GM23338 (cell line): ENCODE measurements around the gene LRRC47. TPM values are rescaled to one million over a fixed set of nuclear protein-coding genes. Genes with fewer than 3 reads are reported as not detected.

Source experiments
- ATAC-seq: fragments of 200-7000 bp; cut with Tn5 transposase; 3 replicates; pipeline ENCODE4 v1.9.1; 2020
- DNase-seq: peaks from one replicate; pipeline ENCODE4 v3.0.0-alpha.2; 2015; ENCODE audit warnings: low spot score
- H2AFZ ChIP-seq: fragments of 200-600 bp; sonication (generic); 2 replicates; pipeline ENCODE4 v1.8.0; 2016; ENCODE audit warnings: antibody characterized with exemption, mild to moderate bottlenecking, moderate library complexity
- H3F3A ChIP-seq: fragments of 200-600 bp; sonication (generic); replicated peaks from 2 replicates; pipeline ENCODE4 v1.8.0; 2017; ENCODE audit warnings: antibody characterized with exemption, mixed run types, low read depth
- H3K27ac ChIP-seq: fragments of 200-600 bp; sonication (generic); 2 replicates; pipeline ENCODE4 v1.6.1; 2016; ENCODE audit warnings: low read depth
- H3K27me3 ChIP-seq: fragments of 200-600 bp; sonication (generic); 2 replicates; pipeline ENCODE4 v1.8.0; 2016; ENCODE audit warnings: mild to moderate bottlenecking, mixed run types, moderate library complexity; ENCODE audit not compliant: insufficient read depth
- H3K36me3 ChIP-seq: fragments of 200-600 bp; sonication (generic); 2 replicates; pipeline ENCODE4 v1.8.0; 2016; ENCODE audit warnings: mild to moderate bottlenecking; ENCODE audit not compliant: insufficient read depth
- H3K4me1 ChIP-seq: fragments of 200-600 bp; sonication (generic); 2 replicates; pipeline ENCODE4 v1.8.0; 2016; ENCODE audit warnings: mild to moderate bottlenecking, moderate library complexity; ENCODE audit not compliant: insufficient read depth
- H3K4me2 ChIP-seq: fragments of 200-600 bp; sonication (generic); 2 replicates; pipeline ENCODE4 v1.7.1; 2017; ENCODE audit warnings: mixed run types
- H3K4me3 ChIP-seq: fragments of 200-600 bp; sonication (generic); 2 replicates; pipeline ENCODE4 v1.6.1; 2016; ENCODE audit warnings: mixed run types
- H3K79me2 ChIP-seq: fragments of 200-600 bp; sonication (generic); replicated peaks from 2 replicates; pipeline ENCODE4 v1.8.0; 2017; ENCODE audit warnings: mild to moderate bottlenecking; ENCODE audit not compliant: insufficient read depth
- H3K9me2 ChIP-seq: fragments of 200-600 bp; sonication (generic); 2 replicates; pipeline ENCODE4 v1.8.0; 2017; ENCODE audit not compliant: insufficient read depth
- H4K20me1 ChIP-seq: fragments of 200-600 bp; sonication (generic); replicated peaks from 2 replicates; pipeline ENCODE4 v1.8.0; 2017; ENCODE audit warnings: mild to moderate bottlenecking; ENCODE audit not compliant: insufficient read depth
- H3K27ac Mint-ChIP-seq: 2 replicates; pipeline ENCODE4 v1.8.0; 2020; ENCODE audit warnings: inconsistent platforms, mild to moderate bottlenecking, moderate library complexity, mixed read lengths
- H3K27me3 Mint-ChIP-seq: 3 replicates; pipeline ENCODE4 v1.8.0; 2022; ENCODE audit warnings: low read depth, mild to moderate bottlenecking, moderate library complexity, mixed read lengths, inconsistent platforms; ENCODE audit not compliant: insufficient read depth, poor library complexity
- H3K36me3 Mint-ChIP-seq: 3 replicates; pipeline ENCODE4 v1.8.0; 2021; ENCODE audit warnings: low read depth, mild to moderate bottlenecking, inconsistent platforms, moderate library complexity, mixed read lengths
- H3K4me1 Mint-ChIP-seq: 3 replicates; pipeline ENCODE4 v1.8.0; 2020; ENCODE audit warnings: mild to moderate bottlenecking, inconsistent platforms, mixed read lengths
- H3K4me3 Mint-ChIP-seq: 3 replicates; pipeline ENCODE4 v1.8.0; 2021; ENCODE audit warnings: moderate library complexity, mild to moderate bottlenecking, inconsistent platforms, mixed read lengths
- H3K9me3 Mint-ChIP-seq: 3 replicates; pipeline ENCODE4 v1.8.0; 2020; ENCODE audit warnings: moderate library complexity, mild to moderate bottlenecking, inconsistent platforms, mixed read lengths
- EZH2 ChIP-seq: fragments of 200-600 bp; sonication (generic); IDR thresholded peaks from one replicate; pipeline ENCODE4 v1.8.0; 2017; ENCODE audit warnings: antibody characterized with exemption, mild to moderate bottlenecking, low read depth; ENCODE audit not compliant: unreplicated experiment
- EZH2phosphoT487 ChIP-seq: fragments of 200-600 bp; sonication (generic); IDR thresholded peaks from one replicate; pipeline ENCODE4 v1.8.1; 2018; ENCODE audit warnings: antibody characterized with exemption; ENCODE audit not compliant: unreplicated experiment
- JUNB ChIP-seq: IDR thresholded peaks from one replicate; pipeline ENCODE4 v1.6.1; 2016; ENCODE audit warnings: antibody characterized with exemption; ENCODE audit not compliant: unreplicated experiment
- NANOG ChIP-seq: IDR thresholded peaks from 2 replicates; pipeline ENCODE4 v1.6.1; 2016; ENCODE audit warnings: antibody characterized with exemption, borderline replicate concordance
- POLR2AphosphoS5 ChIP-seq: IDR thresholded peaks from 2 replicates; pipeline ENCODE4 v1.6.1; 2016; ENCODE audit warnings: antibody characterized with exemption, low read depth
- REST ChIP-seq: IDR thresholded peaks from one replicate; pipeline ENCODE4 v1.6.1; 2018; ENCODE audit warnings: antibody characterized with exemption; ENCODE audit not compliant: unreplicated experiment
- STAT1 ChIP-seq: IDR thresholded peaks from one replicate; pipeline ENCODE4 v1.6.1; 2016; ENCODE audit warnings: antibody characterized with exemption; ENCODE audit not compliant: unreplicated experiment
- ZNF114 ChIP-seq: fragments of 250-450 bp; sonication (Bioruptor Pico); IDR thresholded peaks from 2 replicates; pipeline ENCODE4 v1.5.0; 2020; ENCODE audit warnings: mild to moderate bottlenecking, moderate library complexity
- ZNF331 ChIP-seq: fragments of 250-450 bp; sonication (Bioruptor Pico); IDR thresholded peaks from 2 replicates; pipeline ENCODE4 v1.5.0; 2020; ENCODE audit warnings: low read depth, mild to moderate bottlenecking, moderate library complexity
- polyA plus RNA-seq: library from polyadenylated mRNA; unstranded; fragments of >200 nt; fragmentation: Nextera tagmentation; extraction: Ambion mirVana; gene quantifications from 2 replicates; pipeline ENCODE4 v1.2.1, GENCODE V29; 2016
- total RNA-seq: library from RNA; depleted of rRNA; stranded (reverse); fragments of >200 nt; shearing (Covaris generic); gene quantifications from 2 replicates; pipeline ENCODE4 v1.2.3, GENCODE V29; 2014
- TF ChIP-seq, protein P1 (sequence below): fragments of 250-450 bp; sonication (Bioruptor Pico); IDR thresholded peaks from 2 replicates; pipeline ENCODE4 v1.5.0; 2020; ENCODE audit warnings: mild to moderate bottlenecking, moderate library complexity

The LRRC47 gene
- total and polyA plus RNA-seq, 2 experiments from 2014 or later: 15.8 to 76.8 TPM

- H3K9me2 ChIP-seq: no peaks in the 10 kb centered on the region
- H3K27ac Mint-ChIP-seq: no peak overlapping the region
- no peak for DNase-seq
Measured at GRCh38 chr1:3735027-3735681, 61.1 kb downstream of the LRRC47 start.

More at GRCh38 chr1:3735027-3735681, 61.1 kb downstream of the LRRC47 start:
- Histone ChIP-seq H3F3A (0 out of 2 replicates have a peak, but pooled peaks cover 6% of the 10 kb centered on the region), H3K27ac (no peak overlapping the region), H2AFZ (no peak overlapping the region), H3K36me3 (peaks cover 8% of the 10 kb centered on the region; the same call in 1 of the 2 replicates), H3K27me3 (no peaks in the 10 kb centered on the region), H4K20me1 (peaks cover 9% of the 10 kb centered on the region; the same call in 1 of the 2 replicates), H3K79me2 (no peaks in the 10 kb centered on the region), H3K4me2 (no peak overlapping the region), H3K4me3 (no peak overlapping the region), H3K4me1 (peaks cover 12% of the 10 kb centered on the region; the same call in 1 of the 2 replicates)
- Mint-ChIP-seq H3K4me3 (no peak overlapping the region), H3K4me1 (peaks cover 12% of the 10 kb centered on the region), H3K9me3 (no peaks in the 10 kb centered on the region), H3K27me3 (peaks cover 6% of the 10 kb centered on the region), H3K36me3 (peaks cover 19% of the 10 kb centered on the region; the same call in 2 of the 3 replicates)
- ATAC-seq: no peak
- TF ChIP-seq EZH2 (no peak), POLR2AphosphoS5 (no peak), ZNF331 (no peak), EZH2phosphoT487 (no peak), STAT1 (no peak), JUNB (no peak), REST (no peak), ZNF114 (CRISPR knock-in tag) (no peak), NANOG (no peak)
- TF ChIP-seq, protein P1, sequence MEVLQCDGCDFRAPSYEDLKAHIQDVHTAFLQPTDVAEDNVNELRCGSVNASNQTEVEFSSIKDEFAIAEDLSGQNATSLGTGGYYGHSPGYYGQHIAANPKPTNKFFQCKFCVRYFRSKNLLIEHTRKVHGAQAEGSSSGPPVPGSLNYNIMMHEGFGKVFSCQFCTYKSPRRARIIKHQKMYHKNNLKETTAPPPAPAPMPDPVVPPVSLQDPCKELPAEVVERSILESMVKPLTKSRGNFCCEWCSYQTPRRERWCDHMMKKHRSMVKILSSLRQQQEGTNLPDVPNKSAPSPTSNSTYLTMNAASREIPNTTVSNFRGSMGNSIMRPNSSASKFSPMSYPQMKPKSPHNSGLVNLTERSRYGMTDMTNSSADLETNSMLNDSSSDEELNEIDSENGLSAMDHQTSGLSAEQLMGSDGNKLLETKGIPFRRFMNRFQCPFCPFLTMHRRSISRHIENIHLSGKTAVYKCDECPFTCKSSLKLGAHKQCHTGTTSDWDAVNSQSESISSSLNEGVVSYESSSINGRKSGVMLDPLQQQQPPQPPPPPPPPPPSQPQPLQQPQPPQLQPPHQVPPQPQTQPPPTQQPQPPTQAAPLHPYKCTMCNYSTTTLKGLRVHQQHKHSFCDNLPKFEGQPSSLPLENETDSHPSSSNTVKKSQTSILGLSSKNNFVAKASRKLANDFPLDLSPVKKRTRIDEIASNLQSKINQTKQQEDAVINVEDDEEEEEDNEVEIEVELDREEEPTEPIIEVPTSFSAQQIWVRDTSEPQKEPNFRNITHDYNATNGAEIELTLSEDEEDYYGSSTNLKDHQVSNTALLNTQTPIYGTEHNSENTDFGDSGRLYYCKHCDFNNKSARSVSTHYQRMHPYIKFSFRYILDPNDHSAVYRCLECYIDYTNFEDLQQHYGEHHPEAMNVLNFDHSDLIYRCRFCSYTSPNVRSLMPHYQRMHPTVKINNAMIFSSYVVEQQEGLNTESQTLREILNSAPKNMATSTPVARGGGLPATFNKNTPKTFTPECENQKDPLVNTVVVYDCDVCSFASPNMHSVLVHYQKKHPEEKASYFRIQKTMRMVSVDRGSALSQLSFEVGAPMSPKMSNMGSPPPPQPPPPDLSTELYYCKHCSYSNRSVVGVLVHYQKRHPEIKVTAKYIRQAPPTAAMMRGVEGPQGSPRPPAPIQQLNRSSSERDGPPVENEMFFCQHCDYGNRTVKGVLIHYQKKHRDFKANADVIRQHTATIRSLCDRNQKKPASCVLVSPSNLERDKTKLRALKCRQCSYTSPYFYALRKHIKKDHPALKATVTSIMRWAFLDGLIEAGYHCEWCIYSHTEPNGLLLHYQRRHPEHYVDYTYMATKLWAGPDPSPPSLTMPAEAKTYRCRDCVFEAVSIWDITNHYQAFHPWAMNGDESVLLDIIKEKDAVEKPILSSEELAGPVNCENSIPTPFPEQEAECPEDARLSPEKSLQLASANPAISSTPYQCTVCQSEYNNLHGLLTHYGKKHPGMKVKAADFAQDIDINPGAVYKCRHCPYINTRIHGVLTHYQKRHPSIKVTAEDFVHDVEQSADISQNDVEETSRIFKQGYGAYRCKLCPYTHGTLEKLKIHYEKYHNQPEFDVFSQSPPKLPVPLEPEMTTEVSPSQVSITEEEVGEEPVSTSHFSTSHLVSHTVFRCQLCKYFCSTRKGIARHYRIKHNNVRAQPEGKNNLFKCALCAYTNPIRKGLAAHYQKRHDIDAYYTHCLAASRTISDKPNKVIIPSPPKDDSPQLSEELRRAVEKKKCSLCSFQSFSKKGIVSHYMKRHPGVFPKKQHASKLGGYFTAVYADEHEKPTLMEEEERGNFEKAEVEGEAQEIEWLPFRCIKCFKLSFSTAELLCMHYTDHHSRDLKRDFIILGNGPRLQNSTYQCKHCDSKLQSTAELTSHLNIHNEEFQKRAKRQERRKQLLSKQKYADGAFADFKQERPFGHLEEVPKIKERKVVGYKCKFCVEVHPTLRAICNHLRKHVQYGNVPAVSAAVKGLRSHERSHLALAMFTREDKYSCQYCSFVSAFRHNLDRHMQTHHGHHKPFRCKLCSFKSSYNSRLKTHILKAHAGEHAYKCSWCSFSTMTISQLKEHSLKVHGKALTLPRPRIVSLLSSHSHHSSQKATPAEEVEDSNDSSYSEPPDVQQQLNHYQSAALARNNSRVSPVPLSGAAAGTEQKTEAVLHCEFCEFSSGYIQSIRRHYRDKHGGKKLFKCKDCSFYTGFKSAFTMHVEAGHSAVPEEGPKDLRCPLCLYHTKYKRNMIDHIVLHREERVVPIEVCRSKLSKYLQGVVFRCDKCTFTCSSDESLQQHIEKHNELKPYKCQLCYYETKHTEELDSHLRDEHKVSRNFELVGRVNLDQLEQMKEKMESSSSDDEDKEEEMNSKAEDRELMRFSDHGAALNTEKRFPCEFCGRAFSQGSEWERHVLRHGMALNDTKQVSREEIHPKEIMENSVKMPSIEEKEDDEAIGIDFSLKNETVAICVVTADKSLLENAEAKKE (CRISPR knock-in tag): no peak
